ENCODE measurements around the gene KRT83.

KRT83 gene

DNA sequence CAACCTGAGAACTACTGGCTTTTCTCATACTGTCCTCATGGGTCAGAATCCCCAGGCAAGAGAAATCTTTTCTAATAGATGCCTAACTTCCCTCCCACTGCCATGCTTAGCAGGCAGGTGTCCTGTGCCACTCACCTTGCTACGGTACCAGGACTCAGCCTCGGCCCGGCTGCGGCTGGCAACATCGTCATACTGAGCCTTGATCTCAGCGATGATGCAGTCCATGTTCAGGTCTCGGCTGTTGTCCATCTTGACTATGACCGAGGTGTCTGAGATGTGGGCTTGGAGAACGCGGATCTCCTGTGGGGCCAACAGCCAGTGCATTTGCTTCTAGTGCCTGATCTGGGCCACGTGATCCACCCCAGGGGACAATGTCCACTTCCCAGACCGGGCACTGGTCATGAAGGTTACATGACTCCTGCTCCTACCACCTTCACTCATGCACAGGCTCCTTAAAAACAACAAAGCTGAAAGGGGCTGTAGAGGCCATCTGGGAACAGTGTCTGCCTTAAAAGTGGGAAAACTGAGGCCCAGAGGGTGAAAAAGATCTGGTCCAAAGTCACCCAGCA lies 42.0 kb upstream of the KRT83 start:
- Histone ChIP-seq H3K27me3 (ENCODE audit: control insufficient read depth in 3 of 3, insufficient read depth in 3 of 3, low read depth in 1 of 3, low read length in 3 of 3) (peaks cover 0 to 5% (median 0%) of the 10 kb centered on the region in 3 experiments), H4K8ac (ENCODE audit: low read depth, low read length) (no peak overlapping the region), H3K4ac (ENCODE audit: low read length) (no peak overlapping the region), H3K9me3 (replicated peaks in 1 of 2; ENCODE audit: control insufficient read depth in 2 of 2, insufficient read depth in 1 of 2, low read depth in 1 of 2, low read length in 2 of 2) (no peaks in the 10 kb centered on the region), H2AK5ac (ENCODE audit: low read depth, low read length) (no peak overlapping the region), H3K14ac (ENCODE audit: low read length) (no peak overlapping the region), H3K4me2 (ENCODE audit: insufficient read depth, low read length, poor library complexity, severe bottlenecking) (no peak overlapping the region), H2BK5ac (ENCODE audit: low read length) (peak overlapping the region; percentile 11), H3K79me1 (ENCODE audit: low read depth, low read length) (no peaks in the 10 kb centered on the region), H2BK120ac (ENCODE audit: low read depth, low read length) (no peak overlapping the region), H3K18ac (ENCODE audit: low read length) (no peak overlapping the region), H3K4me3 (ENCODE audit: low read length in 2 of 2) (no peak overlapping the region), H3K23ac (ENCODE audit: low read depth, low read length, poor library complexity) (peak overlapping the region; percentile 76), H2BK12ac (ENCODE audit: low read length) (no peak overlapping the region), H3K9ac (ENCODE audit: low read depth, low read length, poor library complexity) (no peak overlapping the region), H2AFZ (ENCODE audit: low read length) (no peak overlapping the region), H4K91ac (ENCODE audit: low read depth, low read length, poor library complexity) (no peak overlapping the region), H3K36me3 (replicated peaks in 1 of 2; ENCODE audit: control insufficient read depth in 2 of 2, insufficient read depth in 2 of 2, low read length in 2 of 2) (no peaks in the 10 kb centered on the region), H3K4me1 (ENCODE audit: control insufficient read depth in 2 of 2, insufficient read depth in 1 of 2, low read depth in 1 of 2, low read length in 2 of 2) (no peaks in the 10 kb centered on the region), H2BK15ac (ENCODE audit: low read length) (no peak overlapping the region), H3K27ac (replicated peaks; ENCODE audit: low read length) (no peak overlapping the region)
- DNase-seq (ENCODE audit: low spot score): no peak
- no CpG with 5 or more reads among the region's 12 CpGs for WGBS, 2 donors (ENCODE audit: extremely low coverage in 2 of 2, insufficient read length in 2 of 2, insufficient replicate concordance in 1 of 2)

- Histone ChIP-seq H3K27me3 (ENCODE audit: control insufficient read depth in 3 of 3, insufficient read depth in 3 of 3, low read depth in 1 of 3, low read length in 3 of 3) (peaks cover 0 to 8% (median 0%) of the 10 kb centered on the region in 3 experiments), H2AK5ac (ENCODE audit: low read depth, low read length) (peak overlapping the region; percentile 26), H4K91ac (ENCODE audit: low read depth, low read length, poor library complexity) (no peak overlapping the region), H3K4me3 (ENCODE audit: low read length in 2 of 2) (no peak overlapping the region), H2BK12ac (ENCODE audit: low read length) (no peak overlapping the region), H2BK15ac (ENCODE audit: low read length) (no peak overlapping the region), H3K36me3 (replicated peaks in 1 of 2; ENCODE audit: control insufficient read depth in 2 of 2, insufficient read depth in 2 of 2, low read length in 2 of 2) (no peaks in the 10 kb centered on the region), H3K27ac (replicated peaks; ENCODE audit: low read length) (no peak overlapping the region), H2BK5ac (ENCODE audit: low read length) (no peak overlapping the region), H3K4me2 (ENCODE audit: insufficient read depth, low read length, poor library complexity, severe bottlenecking) (no peak overlapping the region), H3K18ac (ENCODE audit: low read length) (no peak overlapping the region), H3K79me1 (ENCODE audit: low read depth, low read length) (no peaks in the 10 kb centered on the region), H3K23ac (ENCODE audit: low read depth, low read length, poor library complexity) (peak overlapping the region; percentile 20), H3K9ac (ENCODE audit: low read depth, low read length, poor library complexity) (no peak overlapping the region), H2AFZ (ENCODE audit: low read length) (no peak overlapping the region), H3K14ac (ENCODE audit: low read length) (no peak overlapping the region), H3K9me3 (replicated peaks in 1 of 2; ENCODE audit: control insufficient read depth in 2 of 2, insufficient read depth in 1 of 2, low read depth in 1 of 2, low read length in 2 of 2) (no peaks in the 10 kb centered on the region), H2BK120ac (ENCODE audit: low read depth, low read length) (peak overlapping the region; percentile 36), H3K4me1 (ENCODE audit: control insufficient read depth in 2 of 2, insufficient read depth in 1 of 2, low read depth in 1 of 2, low read length in 2 of 2) (no peaks in the 10 kb centered on the region), H4K8ac (ENCODE audit: low read depth, low read length) (no peak overlapping the region), H3K4ac (ENCODE audit: low read length) (no peak overlapping the region)
- WGBS, 2 donors (ENCODE audit: extremely low coverage in 2 of 2, insufficient read length in 2 of 2, insufficient replicate concordance in 1 of 2): no CpG with 5 or more reads among the region's 11 CpGs
- no peak for DNase-seq (ENCODE audit: low spot score)
Observed at GRCh38 chr12:52362118-52362726, 41.0 kb upstream of the KRT83 start.

DNA sequence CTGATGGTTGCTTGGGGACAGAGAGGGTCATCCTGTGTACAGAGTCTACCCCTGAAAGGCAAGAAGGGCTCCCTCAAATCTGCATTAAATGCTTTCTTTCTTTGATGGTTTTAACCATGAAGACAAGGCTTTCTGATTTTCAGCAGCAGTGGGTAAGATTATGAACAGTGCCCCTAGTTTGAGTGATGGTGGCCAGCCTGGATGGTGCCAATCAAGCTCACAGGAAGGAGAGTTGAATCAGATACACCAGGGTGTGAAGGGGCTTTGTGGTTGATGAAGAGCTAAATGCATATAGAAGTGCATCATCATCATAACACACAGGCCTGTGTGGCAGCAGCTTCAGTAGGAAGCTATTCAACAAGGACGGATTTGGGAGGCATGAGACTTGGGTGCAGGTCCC lies 40.4 kb upstream of the KRT83 start:
- WGBS, 2 donors (ENCODE audit: extremely low coverage in 2 of 2, insufficient read length in 2 of 2, insufficient replicate concordance in 1 of 2): no CpG with 5 or more reads among the region's 1 CpG
- no peak for DNase-seq (ENCODE audit: low spot score)

GRCh38 chr12:52360663-52361271 lies 39.6 kb upstream of the KRT83 start:
- Histone ChIP-seq H3K9me3 (replicated peaks in 1 of 2; ENCODE audit: control insufficient read depth in 2 of 2, insufficient read depth in 1 of 2, low read depth in 1 of 2, low read length in 2 of 2) (no peaks in the 10 kb centered on the region), H2AFZ (ENCODE audit: low read length) (no peak overlapping the region), H2BK12ac (ENCODE audit: low read length) (no peak overlapping the region), H3K79me1 (ENCODE audit: low read depth, low read length) (no peaks in the 10 kb centered on the region), H2BK5ac (ENCODE audit: low read length) (no peak overlapping the region), H3K4me2 (ENCODE audit: insufficient read depth, low read length, poor library complexity, severe bottlenecking) (no peak overlapping the region), H3K4ac (ENCODE audit: low read length) (no peak overlapping the region), H3K27me3 (ENCODE audit: control insufficient read depth in 3 of 3, insufficient read depth in 3 of 3, low read depth in 1 of 3, low read length in 3 of 3) (peaks cover 0 to 8% (median 0%) of the 10 kb centered on the region in 3 experiments), H3K9ac (ENCODE audit: low read depth, low read length, poor library complexity) (no peak overlapping the region), H3K23ac (ENCODE audit: low read depth, low read length, poor library complexity) (no peak overlapping the region), H4K91ac (ENCODE audit: low read depth, low read length, poor library complexity) (no peak overlapping the region), H4K8ac (ENCODE audit: low read depth, low read length) (no peak overlapping the region), H2AK5ac (ENCODE audit: low read depth, low read length) (no peak overlapping the region), H2BK15ac (ENCODE audit: low read length) (no peak overlapping the region), H3K18ac (ENCODE audit: low read length) (no peak overlapping the region), H3K14ac (ENCODE audit: low read length) (peak overlapping the region; percentile 26), H2BK120ac (ENCODE audit: low read depth, low read length) (no peak overlapping the region), H3K36me3 (replicated peaks in 1 of 2; ENCODE audit: control insufficient read depth in 2 of 2, insufficient read depth in 2 of 2, low read length in 2 of 2) (no peaks in the 10 kb centered on the region), H3K4me1 (ENCODE audit: control insufficient read depth in 2 of 2, insufficient read depth in 1 of 2, low read depth in 1 of 2, low read length in 2 of 2) (no peaks in the 10 kb centered on the region), H3K27ac (replicated peaks; ENCODE audit: low read length) (no peak overlapping the region), H3K4me3 (ENCODE audit: low read length in 2 of 2) (no peak overlapping the region)
- DNase-seq (ENCODE audit: low spot score): no peak
- WGBS, 2 donors (ENCODE audit: extremely low coverage in 2 of 2, insufficient read length in 2 of 2, insufficient replicate concordance in 1 of 2): no CpG with 5 or more reads among the region's 13 CpGs

More for the DNA sequence above, 40.4 kb upstream of the KRT83 start:
- Histone ChIP-seq H3K4me2 (ENCODE audit: insufficient read depth, low read length, poor library complexity, severe bottlenecking) (no peak overlapping the region), H3K9ac (ENCODE audit: low read depth, low read length, poor library complexity) (no peak overlapping the region), H2BK12ac (ENCODE audit: low read length) (no peak overlapping the region), H4K8ac (ENCODE audit: low read depth, low read length) (no peak overlapping the region), H3K18ac (ENCODE audit: low read length) (no peak overlapping the region), H3K36me3 (replicated peaks in 1 of 2; ENCODE audit: control insufficient read depth in 2 of 2, insufficient read depth in 2 of 2, low read length in 2 of 2) (no peaks in the 10 kb centered on the region), H3K79me1 (ENCODE audit: low read depth, low read length) (no peaks in the 10 kb centered on the region), H3K23ac (ENCODE audit: low read depth, low read length, poor library complexity) (no peak overlapping the region), H2BK15ac (ENCODE audit: low read length) (no peak overlapping the region), H2BK120ac (ENCODE audit: low read depth, low read length) (no peak overlapping the region), H3K4me3 (ENCODE audit: low read length in 2 of 2) (no peak overlapping the region), H3K27ac (replicated peaks; ENCODE audit: low read length) (no peak overlapping the region), H2AFZ (ENCODE audit: low read length) (no peak overlapping the region), H3K4ac (ENCODE audit: low read length) (no peak overlapping the region), H3K4me1 (ENCODE audit: control insufficient read depth in 2 of 2, insufficient read depth in 1 of 2, low read depth in 1 of 2, low read length in 2 of 2) (no peaks in the 10 kb centered on the region), H4K91ac (ENCODE audit: low read depth, low read length, poor library complexity) (no peak overlapping the region), H2AK5ac (ENCODE audit: low read depth, low read length) (no peak overlapping the region), H3K14ac (ENCODE audit: low read length) (no peak overlapping the region), H2BK5ac (ENCODE audit: low read length) (no peak overlapping the region), H3K27me3 (ENCODE audit: control insufficient read depth in 3 of 3, insufficient read depth in 3 of 3, low read depth in 1 of 3, low read length in 3 of 3) (peaks cover 0 to 8% (median 0%) of the 10 kb centered on the region in 3 experiments), H3K9me3 (replicated peaks in 1 of 2; ENCODE audit: control insufficient read depth in 2 of 2, insufficient read depth in 1 of 2, low read depth in 1 of 2, low read length in 2 of 2) (no peaks in the 10 kb centered on the region)
